ENCODE data around the gene SALL3. TPM values are rescaled to one million over a fixed set of nuclear protein-coding genes. Genes with fewer than 3 reads are reported as not detected.
"Not testable (repeated sequence)": the region's sequence is repeated elsewhere in the genome, so short reads cannot be mapped to it uniquely, and the experiment has no call there.

The SALL3 gene
- total and polyA plus RNA-seq, 2 of the 8 experiments (the other 6 are each of a cell fraction or from before 2014, with no cell fraction given) = 10.5 to 46.4 TPM

DNA sequence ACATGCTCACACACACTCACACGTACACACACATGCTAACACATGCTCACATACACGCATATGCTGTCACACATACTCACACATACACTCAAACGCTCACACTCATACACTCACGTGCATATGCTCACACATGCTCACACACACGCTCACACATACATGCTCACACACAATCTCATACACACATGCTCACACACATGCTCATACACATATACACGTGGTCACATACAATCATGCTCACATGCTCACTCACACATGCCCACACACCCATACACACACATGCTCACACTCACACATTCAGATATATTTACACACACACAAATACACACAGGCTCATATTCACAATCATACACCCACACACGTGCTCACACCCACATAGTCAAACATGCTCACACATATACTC is 17.5 kb upstream of the SALL3 start (continued):
- TF ChIP-seq EGR1 (IDR thresholded peaks at IDR 0.05; ENCODE audit: borderline replicate concordance, low read depth, low read length) = no peak
- TF ChIP-seq, protein P1, sequence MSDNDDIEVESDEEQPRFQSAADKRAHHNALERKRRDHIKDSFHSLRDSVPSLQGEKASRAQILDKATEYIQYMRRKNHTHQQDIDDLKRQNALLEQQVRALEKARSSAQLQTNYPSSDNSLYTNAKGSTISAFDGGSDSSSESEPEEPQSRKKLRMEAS (IDR thresholded peaks at IDR 0.05) = no peak

DNA sequence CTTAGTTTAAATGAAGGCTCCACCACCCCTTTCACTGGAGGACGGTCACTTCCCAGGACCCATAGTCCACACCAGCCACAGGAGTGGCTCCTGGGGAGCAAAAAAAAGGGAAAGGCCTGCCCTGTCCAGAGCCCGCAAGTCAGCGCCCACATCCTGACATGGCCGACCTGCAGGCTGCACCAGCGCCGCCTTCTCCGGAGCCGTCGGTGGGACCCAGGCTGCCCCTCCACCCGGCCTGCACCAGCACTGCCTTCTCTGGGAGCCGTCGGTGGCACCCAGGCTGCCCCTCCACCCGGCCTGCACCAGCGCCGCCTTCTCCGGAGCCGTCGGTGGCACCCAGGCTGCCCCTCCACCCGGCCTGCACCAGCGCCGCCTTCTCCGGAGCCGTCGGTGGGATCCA is 14.9 kb upstream of the SALL3 start:
- 80% methylated on average over 14 of the region's 24 CpGs; no CpG with 5 or more reads in 1 of the 2 experiments for WGBS, 2 experiments (ENCODE audit: extremely low coverage in 1 of 2, insufficient coverage in 1 of 2, insufficient read length in 1 of 2, insufficient replicate concordance in 2 of 2, low coverage in 1 of 2, low lambda C conversion rate in 2 of 2, missing lambda C conversion rate in 1 of 2)
- H4K91ac ChIP-seq (replicated peaks; ENCODE audit: insufficient read length, low read length); H3K27me3 ChIP-seq (replicated peaks in 1 of 4; ENCODE audit: control insufficient read depth in 3 of 4, extremely low read depth in 1 of 4, insufficient read depth in 3 of 4, low read length in 3 of 4); H3K4me1 ChIP-seq (replicated peaks in 1 of 4; ENCODE audit: control insufficient read depth in 3 of 4, insufficient read depth in 4 of 4, low read length in 3 of 4); H2BK120ac ChIP-seq (replicated peaks; ENCODE audit: low read depth, low read length); H2AK5ac ChIP-seq (ENCODE audit: low read depth, low read length); H2BK12ac ChIP-seq (ENCODE audit: low read depth, low read length); H2BK5ac ChIP-seq (ENCODE audit: low read depth, low read length); DNase-seq (ENCODE audit: low read depth in 1 of 2, low spot score in 2 of 2); H3K79me2 ChIP-seq (ENCODE audit: control insufficient read depth in 1 of 2, insufficient read depth in 2 of 2, low read length in 2 of 2); FAIRE-seq; H3K56ac ChIP-seq (replicated peaks; ENCODE audit: insufficient read length, low read depth, low read length); H4K8ac ChIP-seq (ENCODE audit: extremely low read depth, insufficient read depth, low read length); H2BK20ac ChIP-seq (ENCODE audit: low read length); H3K18ac ChIP-seq (ENCODE audit: extremely low read depth, low read length); H3K36me3 ChIP-seq (ENCODE audit: control insufficient read depth in 2 of 4, insufficient read depth in 4 of 4, low read length in 3 of 4); H3K4ac ChIP-seq (replicated peaks; ENCODE audit: insufficient read length, low read depth, low read length); H3K27ac ChIP-seq (ENCODE audit: low read depth, low read length); H2BK15ac ChIP-seq (ENCODE audit: low read length); H3K4me3 ChIP-seq (ENCODE audit: extremely low read depth in 1 of 4, insufficient read depth in 2 of 4, low read depth in 3 of 4, low read length in 4 of 4); H3K23ac ChIP-seq (ENCODE audit: insufficient read length); H3K9ac ChIP-seq (replicated peaks in 1 of 4; ENCODE audit: extremely low read depth in 1 of 4, low read depth in 3 of 4, low read length in 3 of 4); H4K5ac ChIP-seq (ENCODE audit: insufficient read length, low read depth, low read length); H3K14ac ChIP-seq (ENCODE audit: insufficient read length); POLR2A ChIA-PET (ENCODE audit: partially characterized antibody); H2AFZ ChIP-seq (ENCODE audit: low read length); H3K4me2 ChIP-seq (ENCODE audit: insufficient read depth in 1 of 2, low read depth in 2 of 2, low read length in 2 of 2); H3K79me1 ChIP-seq (ENCODE audit: low read depth, low read length): not testable (repeated sequence)
- CTCF ChIA-PET (ENCODE audit: partially characterized antibody) = interaction anchor here (1.2 kb wide), 1 partner anchor 14 kb away, joined by 3 read pairs; no protein-coding TSS in a partner anchor
- H4K20me1 ChIP-seq (replicated peaks in 1 of 2; ENCODE audit: control insufficient read depth in 1 of 2, insufficient read depth in 2 of 2, low read length in 2 of 2) = peaks cover 0 to 14% of the 10 kb centered on the region in 2 experiments
- H3K23me2 ChIP-seq (ENCODE audit: low read depth, low read length) = peaks cover 17% of the 10 kb centered on the region
- H3K9me3 ChIP-seq (ENCODE audit: insufficient read depth in 2 of 2, low read depth in 1 of 2, low read length in 1 of 2) = peaks cover 3 to 19% of the 10 kb centered on the region in 2 experiments; a peak in 3 of 4 replicates

Measured in H1 (cell line).